ENCODE results near the gene NOP56.
"Not testable (repeated sequence)": the region's sequence is repeated elsewhere in the genome, so short reads cannot be mapped to it uniquely, and the experiment has no call there.

The NOP56 gene

DNA sequence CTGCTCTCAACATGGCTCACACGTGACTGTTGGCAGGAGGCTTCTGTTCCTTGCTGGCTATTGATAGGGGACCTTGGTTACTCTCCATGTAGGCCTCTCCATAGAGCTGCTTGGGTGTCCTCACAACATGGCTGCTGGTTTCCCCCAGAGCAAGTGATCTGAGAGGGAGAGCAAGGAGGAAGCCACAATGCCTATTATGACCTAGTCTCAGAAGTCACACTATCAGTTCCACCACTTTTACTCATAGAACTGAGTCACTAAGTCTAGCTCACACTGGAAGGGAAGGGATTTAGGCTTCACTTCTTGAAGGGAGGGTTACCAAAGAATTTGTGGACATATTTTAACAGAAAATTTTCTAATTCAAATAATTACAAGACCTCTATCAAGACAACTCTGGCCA, 8.7 kb upstream of the NOP56 start:
- DNase-seq: no peak

DNA sequence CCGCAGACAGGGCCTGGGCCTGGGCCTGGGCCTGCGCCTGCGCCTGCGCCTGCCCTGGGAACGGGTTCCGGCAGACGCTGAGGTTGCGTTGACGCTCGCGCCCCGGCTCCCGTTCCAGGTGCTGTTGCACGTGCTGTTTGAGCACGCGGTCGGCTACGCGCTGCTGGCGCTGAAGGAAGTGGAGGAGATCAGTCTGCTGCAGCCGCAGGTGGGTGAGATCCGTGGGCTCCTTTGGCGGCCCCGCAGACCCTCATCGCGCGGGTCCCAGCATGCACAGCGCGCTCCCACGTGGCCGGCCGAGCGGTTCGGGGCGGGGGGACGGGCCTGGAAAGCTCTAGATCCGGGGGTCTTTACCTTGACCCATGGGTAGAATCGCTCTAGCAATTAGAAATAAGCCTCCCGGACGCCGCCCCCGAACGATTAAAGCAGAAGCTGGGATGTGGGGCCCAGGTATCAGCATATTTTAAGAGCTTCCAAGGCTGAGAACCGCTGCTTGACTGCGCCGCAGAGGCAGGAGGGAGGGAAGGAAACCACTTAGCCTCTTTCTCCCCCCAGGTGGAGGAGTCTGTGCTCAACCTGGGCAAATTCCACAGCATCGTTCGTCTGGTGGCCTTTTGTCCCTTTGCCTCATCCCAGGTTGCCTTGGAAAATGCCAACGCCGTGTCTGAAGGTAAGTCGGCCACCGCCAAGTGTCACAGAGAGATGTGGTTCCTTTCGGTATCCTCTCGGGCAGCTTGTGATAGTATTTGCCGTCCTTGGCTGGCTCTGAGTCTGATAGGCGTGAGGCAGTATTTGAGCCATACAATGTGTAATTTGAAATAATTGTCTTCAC, 508 bp downstream of the NOP56 start:
- peak; percentile 11 to 17 for DNase-seq

DNA sequence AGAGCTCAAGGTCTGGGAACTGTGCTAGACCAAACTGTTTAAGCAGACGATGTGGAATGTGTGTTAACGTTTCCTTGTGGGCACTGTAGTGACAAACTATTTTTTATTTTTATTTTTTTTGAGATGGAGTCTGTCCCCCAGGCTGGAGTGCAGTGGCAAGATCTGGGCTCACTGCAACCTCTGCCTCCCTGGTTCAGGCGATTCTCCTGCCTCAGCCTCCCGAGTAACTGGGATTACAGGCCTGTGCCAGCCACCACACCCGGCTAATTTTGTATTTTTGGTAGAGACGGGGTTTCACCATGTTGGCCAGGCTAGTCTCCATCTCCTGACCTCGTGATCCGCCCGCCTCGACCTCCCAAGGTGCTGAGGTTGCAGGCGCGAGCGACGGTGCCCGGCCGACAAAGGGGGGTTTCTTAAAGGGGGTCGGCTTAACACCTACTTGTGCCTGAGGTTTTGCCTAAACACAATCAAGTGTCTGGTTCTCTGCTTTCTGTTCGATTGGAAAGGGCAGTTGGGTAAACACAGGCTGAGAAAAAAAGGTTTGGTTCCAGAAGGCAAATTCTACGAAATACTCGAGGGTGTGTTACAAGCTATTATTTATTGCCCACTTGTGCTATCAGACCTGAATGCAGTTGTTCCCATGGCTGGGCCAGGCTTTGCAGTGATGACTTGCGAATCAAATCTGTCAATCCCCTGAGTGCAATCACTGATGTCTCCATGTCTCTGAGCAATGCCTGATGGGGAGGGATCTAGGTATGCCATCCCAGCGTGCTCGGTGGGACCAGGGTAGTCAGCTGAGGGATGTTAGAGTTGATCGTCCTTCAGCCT, 1.3 kb downstream of the NOP56 start:
- DNase-seq: no peak

DNA sequence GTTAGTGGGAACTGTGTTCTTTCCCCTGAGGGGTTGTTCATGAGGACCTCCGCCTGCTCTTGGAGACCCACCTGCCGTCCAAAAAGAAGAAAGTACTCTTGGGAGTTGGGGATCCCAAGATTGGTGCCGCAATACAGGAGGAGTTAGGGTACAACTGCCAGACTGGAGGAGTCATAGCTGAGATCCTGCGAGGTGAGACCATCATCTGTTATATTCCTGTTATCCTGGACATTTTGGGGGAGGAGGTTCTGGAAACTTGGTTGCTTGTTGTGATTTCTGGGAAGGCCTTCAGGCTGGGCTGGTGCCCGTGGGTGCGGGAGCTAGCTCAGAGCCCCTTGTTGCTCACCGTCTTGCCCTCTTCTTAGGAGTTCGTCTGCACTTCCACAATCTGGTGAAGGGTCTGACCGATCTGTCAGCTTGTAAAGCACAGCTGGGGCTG, 2.0 kb downstream of the NOP56 start:
- no peak for DNase-seq

DNA sequence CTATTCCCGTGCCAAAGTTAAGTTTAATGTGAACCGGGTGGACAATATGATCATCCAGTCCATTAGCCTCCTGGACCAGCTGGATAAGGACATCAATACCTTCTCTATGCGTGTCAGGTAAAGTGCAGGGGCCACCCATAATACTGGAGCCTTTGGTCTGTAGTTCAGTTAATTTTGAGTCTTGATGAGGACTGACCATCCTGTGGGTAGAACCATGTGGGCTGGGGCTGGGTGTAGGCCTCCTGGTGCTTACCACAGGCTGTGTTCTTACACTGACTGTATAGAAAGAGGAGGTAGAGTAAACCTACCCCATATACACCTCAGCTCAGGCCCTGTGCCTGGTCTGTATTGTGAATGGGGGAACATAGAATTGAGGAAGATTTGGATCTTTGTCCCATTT, 2.4 kb downstream of the NOP56 start:
- no peak for DNase-seq

DNA sequence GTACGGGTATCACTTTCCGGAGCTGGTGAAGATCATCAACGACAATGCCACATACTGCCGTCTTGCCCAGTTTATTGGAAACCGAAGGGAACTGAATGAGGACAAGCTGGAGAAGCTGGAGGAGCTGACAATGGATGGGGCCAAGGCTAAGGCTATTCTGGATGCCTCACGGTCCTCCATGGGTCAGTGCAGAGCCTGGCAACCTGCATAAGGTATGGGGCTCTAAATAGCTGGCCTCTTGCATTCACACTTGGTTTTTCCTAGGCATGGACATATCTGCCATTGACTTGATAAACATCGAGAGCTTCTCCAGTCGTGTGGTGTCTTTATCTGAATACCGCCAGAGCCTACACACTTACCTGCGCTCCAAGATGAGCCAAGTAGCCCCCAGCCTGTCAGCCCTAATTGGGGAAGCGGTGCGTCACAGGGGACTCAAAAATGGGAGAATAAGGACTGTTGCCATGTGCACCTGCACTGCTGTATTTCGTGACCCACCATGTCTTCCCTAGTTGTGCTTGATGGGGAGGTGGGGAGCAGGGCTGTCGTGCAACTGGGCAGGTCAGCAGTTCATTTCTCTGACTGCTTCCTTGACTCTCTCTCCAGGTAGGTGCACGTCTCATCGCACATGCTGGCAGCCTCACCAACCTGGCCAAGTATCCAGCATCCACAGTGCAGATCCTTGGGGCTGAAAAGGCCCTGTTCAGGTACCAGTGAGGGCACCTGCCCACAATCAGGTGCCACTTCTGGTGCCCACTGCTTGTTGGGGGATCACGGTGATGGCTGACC, 3.1 kb downstream of the NOP56 start:
- no peak for DNase-seq

DNA sequence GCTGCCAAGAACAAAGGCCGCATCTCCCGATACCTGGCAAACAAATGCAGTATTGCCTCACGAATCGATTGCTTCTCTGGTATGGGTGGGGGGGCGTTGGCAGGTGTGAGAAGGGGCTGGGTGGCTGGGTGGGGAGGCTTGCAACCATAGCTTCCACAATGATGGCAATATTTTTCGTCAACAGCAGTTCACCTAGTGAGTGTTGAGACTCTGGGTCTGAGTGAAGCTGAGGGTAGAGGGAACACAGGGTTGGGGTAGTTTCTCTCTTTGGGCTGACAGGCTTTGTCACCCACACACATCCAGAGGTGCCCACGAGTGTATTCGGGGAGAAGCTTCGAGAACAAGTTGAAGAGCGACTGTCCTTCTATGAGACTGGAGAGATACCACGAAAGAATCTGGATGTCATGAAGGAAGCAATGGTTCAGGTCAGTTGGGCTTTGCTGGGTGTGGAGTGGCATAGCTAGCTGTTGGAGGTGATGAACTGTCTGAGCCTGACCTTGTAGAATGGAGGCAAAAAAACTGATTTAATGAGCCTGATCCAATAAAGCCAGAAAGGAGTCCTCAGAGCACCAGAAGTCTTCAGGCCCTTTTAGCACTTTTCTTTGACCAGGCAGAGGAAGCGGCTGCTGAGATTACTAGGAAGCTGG, 4.2 kb downstream of the NOP56 start:
- no peak for DNase-seq

DNA sequence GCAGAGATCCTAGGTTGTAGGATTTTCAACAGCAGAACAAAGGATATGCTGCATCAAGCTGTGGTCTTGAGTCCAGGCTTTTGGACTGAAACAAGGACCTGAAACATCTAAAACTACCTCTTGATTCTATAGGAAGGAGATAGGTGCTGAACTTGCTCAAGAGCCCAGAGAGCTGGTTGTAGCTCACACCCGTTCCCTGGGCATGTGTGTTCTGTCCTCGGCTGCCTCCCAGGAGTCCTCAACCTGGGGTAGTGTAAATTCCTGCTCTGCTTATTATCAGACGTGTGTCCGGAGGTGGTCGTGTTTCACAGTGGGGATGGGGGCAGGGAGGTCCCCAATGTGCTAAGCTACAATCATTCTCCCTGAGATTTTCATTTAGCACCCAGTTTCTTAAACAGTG, 4.8 kb downstream of the NOP56 start:
- DNase-seq: no peak

DNA sequence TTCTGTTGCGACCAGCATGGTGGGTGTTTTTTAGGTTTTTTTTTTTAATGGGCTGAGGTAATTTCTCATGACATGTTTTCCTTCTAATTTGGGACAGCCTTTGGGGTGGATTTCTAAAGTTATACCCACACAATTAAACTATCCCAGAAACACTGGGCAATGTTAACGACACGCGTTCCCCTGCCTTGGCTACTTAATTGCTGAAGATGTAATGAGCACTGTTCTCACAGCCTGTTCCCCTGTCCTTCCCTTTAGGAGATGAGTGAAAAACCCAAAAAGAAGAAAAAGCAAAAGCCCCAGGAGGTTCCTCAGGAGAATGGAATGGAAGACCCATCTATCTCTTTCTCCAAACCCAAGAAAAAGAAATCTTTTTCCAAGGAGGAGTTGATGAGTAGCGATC, 5.2 kb downstream of the NOP56 start:
- DNase-seq: no peak

DNA sequence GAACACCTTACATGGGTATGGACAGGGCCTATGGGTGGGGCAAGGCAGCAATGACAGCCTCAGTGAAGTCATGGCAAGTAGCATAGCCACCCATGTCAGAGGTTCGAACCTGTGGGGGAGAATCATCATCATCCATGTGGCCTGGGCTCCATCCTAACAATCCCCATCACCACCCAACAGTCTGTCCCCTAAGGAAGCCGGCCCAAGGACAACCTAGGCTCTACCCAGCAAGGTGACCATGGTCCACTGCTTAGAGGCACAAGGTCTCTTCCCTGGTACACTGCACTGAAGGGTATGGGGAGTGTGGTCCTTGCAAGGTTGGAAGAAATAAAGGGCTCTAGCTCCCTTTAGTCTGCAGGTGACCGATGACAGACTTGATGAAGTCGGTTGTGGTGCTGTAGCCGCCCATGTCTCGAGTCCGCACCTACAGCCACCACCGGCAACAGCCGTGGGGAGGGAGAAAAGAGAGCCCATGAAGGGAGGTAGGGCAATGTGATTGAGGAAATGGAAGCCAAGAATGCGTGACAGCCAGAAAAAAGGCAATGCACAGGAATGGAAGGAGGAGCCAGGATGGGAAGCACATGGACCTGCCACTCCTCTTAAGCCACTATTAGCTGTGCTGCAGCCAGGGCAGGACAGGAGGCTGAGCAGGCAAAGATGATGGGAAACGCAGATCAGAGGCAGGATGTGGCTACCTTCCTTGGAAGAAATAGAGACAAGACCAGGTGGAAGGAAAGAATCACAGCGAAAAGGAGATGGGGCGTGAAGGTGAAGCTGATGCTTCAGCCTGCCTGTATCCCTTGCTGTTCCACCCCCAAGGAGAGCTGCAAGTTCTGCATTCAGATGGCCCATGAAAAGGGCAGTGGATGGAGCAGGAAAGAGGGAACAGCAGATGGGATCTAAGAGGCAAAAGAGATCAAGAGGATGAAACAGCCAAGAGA, 6.3 kb downstream of the NOP56 start:
- DNase-seq: no peak

DNA sequence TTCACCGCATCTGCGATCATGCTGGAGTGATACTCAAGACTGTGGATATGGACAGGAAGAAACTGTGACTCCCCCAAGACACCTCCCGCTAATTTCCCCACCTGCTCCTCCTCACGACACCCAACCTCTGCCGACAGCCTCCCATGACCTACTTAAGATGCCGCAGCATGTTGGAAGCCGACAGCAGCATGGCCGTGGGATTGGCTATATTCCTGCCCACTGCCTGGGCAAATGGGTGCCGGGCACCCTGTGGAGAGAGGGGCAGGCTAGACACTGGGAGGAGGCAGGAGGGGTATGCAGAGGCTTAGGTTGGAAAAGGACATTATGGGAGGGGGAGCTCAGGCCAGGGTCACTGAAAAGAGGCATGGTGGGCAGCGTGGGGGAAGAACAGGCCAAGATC, 7.1 kb downstream of the NOP56 start:
- DNase-seq: no peak

DNA sequence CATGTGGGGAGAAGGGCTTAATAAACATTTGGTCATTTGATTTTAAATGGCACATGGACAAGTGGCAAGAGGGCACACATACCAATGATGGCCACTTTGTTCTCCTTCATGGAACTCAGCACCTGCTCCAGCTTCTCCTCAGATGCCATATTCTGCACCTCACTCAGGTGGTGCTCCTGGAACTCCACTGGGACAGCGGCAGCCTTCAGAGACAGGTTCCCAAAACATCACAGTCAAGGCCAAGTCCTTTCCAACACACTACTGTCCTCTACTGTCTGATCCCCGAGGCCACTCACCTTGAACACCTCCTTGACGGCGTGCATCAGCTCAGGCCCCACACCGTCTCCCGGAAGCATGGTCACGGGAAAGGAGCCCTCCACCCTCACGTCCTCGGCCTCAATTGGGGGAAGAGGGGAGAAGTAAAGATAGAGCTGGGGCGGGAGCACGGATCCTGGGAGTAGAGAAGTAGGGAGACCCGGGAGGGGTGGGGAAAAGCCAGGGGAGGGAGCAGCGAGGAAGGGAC, 11.0 kb downstream of the NOP56 start:
- DNase-seq: no peak

DNA sequence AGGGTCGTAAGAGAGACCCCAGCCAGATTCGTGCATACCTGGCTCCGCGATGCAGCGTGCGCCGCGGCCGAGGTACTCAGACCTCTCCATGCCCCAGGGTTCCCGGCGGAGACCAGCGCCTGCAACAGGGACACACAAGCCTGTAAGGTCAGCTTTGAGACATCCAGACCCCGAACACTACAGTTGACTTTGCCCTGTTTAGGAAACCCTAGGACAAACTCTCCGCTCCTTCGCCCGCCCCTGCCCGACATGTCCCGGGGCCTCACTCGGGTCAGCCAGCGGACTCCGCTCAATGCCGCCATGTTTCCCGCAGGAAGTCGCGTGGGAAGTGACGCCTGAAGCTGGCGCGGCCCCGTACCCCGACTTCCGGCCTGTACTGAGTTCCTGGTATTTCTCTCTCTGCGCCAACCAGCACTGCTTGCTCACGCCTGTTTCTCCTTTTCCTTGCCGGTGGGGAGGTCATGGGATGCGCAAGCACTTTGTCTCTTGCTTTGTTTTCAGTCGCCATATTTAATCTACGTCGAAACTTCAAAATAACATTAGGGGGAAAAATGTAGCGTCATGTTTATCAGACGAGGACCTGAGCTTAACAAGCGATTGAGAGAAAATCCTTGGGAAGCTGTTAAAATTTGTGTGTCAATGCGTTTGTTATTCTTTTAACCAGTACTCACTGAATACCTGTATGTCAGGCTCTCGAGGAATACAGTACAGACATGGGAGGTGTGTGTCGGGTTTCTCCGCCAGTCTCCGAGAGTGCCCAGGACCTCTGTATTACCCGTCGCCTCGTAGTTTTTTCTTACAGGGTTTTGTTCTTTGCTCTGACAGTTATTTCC, 11.7 kb downstream of the NOP56 start, which contains the start of gene IDH3B:
Gene IDH3B, minus strand, starts transcription at position 330 of the 833 bp plus-strand sequence. Its CDS starts 28 bp downstream, at position 302.
- DNase-seq: peak; percentile 95

DNA sequence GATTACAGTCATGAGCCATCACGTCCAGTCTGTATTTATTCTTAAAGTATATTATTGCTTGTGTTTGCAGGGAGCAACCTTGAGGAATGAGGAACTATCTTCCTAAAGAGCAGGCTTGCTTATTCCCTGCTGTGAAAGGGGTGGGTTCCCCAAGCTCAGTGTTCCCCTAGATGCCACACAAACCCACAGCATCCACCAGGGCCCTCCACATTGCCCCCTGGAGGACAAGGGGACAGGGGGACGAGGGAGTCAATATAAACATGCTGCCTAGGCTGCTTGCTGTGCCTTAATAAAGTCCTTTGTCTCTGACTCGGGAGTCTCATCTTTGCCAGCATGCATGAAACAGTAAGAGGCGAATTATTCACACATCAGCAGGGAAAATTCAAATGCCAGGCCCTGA, 19.5 kb downstream of the NOP56 start:
- no peak for DNase-seq

DNA sequence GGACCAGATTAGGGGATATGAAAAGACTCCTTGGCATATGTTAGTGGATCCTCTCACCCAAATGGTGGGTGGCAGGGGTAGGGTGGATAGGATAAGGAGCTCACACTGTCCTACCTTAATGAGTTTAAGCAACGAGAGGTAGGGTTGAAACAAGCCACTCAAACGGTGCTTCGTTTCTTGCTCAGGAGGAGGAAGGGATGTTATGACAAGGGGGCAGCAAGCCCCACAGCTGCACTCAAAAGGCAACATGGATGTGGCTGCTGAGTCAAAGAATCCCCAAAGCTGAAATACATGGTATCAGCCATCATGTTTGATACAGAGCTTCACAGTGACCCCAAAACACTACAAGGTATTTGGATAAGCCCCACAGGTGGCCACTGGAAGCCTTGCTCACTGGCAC, 20.0 kb downstream of the NOP56 start:
- no peak for DNase-seq

DNA sequence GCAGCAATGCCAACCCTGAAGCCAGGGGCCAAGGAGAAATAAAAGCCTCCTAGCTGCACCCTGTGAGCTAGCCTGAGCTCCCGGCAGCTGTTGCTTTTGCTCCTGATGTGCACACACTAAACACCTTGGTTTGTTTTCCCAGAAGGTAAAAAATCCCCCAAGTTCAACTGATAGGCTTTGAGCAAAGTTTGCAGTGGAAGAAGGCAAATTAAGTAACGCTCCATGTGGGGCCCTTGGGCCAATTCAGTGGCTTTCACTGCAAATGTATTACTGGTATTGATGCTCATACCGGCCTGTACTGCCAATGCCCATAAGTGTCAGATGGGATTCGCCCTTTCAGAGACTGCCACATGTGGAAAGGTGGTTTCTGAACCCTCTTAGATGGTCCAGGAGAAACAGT, 21.0 kb downstream of the NOP56 start:
- no peak for DNase-seq

DNA sequence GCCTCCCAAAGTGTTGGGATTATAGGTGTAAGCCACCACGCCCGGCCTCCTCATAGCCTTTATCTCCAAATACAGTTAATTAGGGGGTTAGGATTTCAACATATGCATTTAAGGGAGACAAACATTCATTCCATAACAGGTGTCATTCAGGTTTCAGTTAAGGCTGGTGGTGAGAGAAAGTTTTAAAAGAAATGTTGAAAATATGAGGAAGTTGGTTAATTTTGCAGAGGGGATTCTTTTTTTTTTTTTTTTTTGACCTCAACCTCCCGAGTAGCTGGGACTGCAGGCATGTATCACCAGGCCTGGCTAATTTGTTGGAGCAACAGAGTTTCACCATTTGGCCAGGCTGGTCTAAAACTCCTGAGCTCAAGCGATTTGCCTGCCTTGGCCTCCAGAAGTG, 27.6 kb downstream of the NOP56 start:
- no peak for DNase-seq

DNA sequence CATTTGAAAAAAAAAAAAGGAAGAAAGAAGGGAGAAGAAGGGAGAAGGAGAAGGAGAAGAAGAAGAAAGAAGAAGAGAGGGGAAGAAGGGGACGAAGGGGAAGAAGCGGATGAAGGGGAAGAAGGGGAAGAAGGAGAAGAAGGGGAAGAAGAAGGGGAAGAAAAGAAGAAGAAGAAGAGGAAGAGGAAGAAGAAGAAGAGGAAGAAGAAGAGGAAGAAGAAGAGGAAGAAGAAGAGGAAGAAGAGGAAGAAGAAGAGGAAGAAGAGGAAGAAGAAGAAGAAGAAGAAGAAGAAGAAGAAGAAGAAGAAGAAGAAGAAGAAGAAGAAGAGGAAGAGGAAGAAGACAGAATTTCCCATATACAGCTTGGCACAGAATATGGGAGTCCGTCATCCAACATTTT, 29.6 kb downstream of the NOP56 start:
- not testable (repeated sequence) for DNase-seq

DNA sequence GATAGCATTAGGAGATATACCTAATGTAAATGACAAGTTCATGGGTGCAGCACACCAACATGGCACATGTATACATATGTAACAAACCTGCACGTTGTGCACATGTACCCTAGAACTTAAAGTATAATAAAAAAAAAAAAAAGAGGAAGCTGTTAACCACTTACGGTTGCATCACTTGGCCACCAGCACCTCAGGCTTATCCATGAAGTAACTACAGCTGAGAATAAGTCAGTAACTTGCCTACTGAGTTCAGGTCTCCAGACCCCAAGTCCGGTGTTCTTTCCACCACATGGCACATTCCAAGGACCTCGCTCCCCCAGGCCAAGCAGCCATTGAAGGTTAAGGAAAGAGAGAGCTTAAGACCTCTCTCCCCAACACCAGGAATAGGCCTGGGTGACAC, 32.4 kb downstream of the NOP56 start:
- peak; percentile 42 to 62 for DNase-seq

DNA sequence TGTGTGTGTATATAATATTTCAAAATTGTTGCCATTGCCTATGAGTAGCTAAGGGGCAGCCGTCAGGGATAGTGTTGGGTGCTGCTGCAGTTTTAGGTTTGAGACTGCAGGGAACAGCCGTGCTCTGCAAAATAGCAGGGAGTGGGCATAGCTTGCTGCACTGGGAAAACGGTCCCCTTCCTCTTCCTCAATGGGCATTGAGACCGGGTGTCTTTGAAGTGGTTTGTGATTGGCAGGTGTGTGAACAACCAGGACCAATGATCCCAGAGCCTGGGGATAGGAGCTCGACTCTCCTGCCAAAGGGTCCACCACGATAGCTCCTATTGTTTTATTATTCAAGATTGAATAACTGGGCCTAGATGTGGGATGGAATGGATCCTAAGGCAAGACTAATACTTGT, 35.1 kb downstream of the NOP56 start:
- no peak for DNase-seq

Data from inflammatory macrophage treated with lipopolysaccharide for 1 hour (primary cell).